ENCODE data around the gene MSI1.

MSI1 gene

DNA sequence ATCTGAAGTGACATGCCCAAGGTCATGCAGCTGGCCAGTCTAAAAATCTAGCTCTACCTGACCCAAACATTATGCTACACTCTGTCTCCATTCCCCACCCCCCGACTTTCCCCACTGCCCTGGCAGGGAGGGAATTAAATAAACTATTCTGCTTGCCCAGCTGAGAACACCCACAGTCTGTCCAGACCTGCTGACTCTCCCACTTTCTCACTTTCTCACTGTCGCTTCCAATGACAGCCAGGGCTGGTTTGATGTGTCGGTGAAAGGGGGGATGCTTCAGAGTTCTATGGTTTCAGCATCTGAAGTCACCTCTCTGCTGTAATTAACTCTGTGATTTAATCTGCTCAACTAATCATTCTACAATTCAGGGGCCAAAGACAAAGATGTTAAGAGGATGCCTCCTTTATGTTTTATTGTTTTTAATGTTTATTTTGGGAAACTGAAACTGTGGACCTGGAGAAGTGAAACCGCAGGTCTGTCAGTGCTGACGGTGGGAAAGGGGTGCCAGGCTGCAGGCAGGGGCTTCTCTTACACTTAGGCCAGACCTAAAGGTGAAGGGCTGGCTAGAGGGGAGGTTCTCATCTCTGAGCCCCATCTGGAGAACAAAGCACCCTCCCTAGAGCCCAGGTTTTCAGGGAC, 8.1 kb upstream of the MSI1 start:
- no peak for DNase-seq (ENCODE audit: low read depth in 3 of 3)

- no peak for DNase-seq (ENCODE audit: low read depth in 3 of 3)
These were observed 7.5 kb upstream of the MSI1 start for GRCh38 chr12:120376416-120376815.

DNA sequence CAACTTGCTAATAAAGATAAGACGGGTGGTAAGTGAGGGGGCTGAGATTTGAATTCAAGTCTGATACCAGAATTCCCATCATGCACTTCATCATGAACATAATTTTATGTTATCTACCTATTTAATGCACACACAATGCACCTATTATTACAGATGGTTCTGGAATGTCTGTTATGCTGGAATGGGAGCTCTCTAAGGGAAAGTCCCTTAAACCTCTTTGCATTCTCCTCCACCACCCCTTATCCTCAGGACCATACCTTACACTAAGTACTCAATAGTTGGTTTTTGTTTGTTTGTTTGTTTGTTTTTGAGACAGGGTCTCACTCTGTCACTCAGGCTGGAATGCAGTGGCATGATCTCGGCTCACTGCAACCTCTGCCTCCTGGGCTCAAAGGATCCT, 7.0 kb upstream of the MSI1 start:
- no peak for DNase-seq (ENCODE audit: low read depth in 3 of 3)

DNA sequence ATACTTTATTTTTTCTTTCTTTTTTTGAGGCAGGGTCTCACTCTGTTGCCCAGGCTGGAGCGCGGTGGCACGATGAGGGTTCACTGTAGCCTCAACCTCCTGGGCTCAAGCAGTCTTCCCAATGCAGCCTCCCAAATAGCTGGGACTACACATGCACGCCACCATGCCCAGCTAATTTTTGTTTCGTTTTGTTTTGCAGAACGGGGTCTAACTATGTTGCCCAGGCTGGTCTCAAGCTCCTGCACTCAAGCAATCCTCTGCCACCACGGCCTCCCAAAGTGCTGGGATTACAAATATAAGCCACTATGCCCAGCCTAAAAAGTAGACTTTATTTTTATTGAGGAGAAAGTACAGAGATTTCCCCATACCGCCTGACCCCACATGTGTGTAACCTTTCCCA, 4.7 kb upstream of the MSI1 start:
- no peak for DNase-seq (ENCODE audit: low read depth in 3 of 3)

DNA sequence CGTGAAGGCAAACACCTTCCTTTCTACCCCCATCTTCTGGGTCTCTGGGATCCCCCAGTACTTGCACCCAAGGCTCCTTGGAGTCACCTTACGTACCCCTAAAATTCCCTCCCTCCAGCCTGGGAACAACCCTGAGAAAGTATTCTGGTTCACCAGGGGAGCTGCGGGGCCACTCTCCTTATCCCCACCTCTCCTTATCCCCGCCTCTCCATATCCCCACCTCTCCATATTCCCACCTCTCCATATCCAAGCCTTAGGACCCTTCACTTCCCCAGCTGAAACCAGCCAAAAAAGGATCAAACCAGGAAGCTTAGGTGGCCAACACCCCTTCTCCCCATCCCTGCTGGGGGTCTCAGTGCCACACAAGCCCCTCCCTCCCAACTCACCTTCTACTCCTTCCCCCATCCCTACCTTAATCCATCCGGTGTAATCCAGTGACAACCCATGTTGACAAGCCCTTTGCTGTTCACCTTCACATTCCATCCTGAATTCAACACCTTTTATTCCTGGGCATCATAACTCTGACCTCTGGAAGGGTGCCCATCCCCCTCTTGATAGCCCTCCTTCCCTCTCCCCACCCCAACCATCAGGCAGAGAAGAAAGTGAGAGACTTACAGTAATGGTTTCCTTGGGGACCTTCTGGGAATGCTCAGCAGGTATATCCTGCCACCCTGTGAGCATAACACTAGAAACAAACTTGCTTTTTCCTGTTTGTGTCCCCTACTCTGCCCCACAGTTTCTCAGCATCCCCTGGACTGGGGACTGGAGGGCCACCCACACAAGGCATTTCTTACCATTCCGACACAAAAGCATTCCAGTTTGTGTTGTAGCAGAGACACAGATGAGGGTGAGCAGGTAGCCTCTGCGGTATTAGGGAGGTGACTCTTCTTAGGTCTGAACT, 1.6 kb upstream of the MSI1 start:
- DNase-seq (ENCODE audit: low read depth in 3 of 3) = no peak

- DNase-seq (ENCODE audit: low read depth in 3 of 3) = no peak
These were observed 809 bp upstream of the MSI1 start for GRCh38 chr12:120369603-120370342.

GRCh38 chr12:120367924-120368788, 808 bp downstream of the MSI1 start:
- DNase-seq (ENCODE audit: low read depth in 3 of 3) = peak in 2 of 3 experiments; percentile 25 to 39

- no peak for DNase-seq (ENCODE audit: low read depth in 3 of 3)
These were observed 1.6 kb downstream of the MSI1 start for GRCh38 chr12:120367233-120367923.

GRCh38 chr12:120366845-120367232, 2.1 kb downstream of the MSI1 start:
- DNase-seq (ENCODE audit: low read depth in 3 of 3) = no peak

DNA sequence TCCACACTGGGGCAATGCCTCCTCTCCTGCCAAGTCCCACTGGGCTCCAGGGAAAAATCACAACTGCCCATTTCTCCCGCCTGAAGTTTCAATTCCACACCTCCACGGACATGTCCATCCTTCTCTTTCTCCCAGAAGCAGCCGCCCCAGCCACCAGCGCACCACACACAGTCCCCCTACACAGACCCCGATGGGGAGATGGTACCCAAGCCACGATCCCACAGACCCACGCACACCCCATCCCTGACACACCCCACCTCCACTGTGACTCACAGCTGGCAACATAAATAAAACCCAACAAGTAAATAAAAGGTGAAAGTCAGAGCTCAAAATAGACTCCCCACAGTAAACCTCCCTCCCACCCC, 2.6 kb downstream of the MSI1 start:
- DNase-seq (ENCODE audit: low read depth in 3 of 3) = no peak

GRCh38 chr12:120365675-120366340, 3.2 kb downstream of the MSI1 start:
- DNase-seq (ENCODE audit: low read depth in 3 of 3) = no peak

GRCh38 chr12:120364487-120364886, 4.5 kb downstream of the MSI1 start:
- DNase-seq (ENCODE audit: low read depth in 3 of 3) = no peak

DNA sequence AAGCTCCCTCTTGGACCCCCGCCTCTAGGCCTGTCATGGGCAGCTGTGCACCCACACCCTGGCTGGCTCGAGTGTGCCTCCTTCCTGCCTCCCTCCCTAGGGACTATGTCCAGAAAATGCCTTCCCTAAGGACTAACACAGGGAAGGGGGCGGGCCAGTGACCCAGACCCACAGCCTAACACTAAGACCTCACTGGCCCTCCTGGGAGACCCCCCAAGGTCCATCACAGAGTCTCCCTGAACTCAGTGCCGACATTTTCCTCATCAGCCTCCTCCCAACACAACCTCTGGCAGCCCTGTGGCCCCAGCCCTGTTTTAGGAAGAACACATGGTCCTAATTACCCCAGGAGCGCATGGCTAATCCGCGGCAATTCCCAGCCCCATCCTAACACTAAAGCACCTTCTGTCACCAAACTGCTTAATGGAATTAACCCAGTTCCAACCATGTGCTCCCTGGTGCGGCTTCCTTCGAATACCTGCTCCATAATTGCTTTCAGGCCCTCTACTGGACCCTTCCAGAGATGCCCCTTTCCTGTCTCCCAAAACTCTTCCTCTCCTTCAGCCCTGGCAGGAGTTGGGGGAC, 5.6 kb downstream of the MSI1 start:
- DNase-seq (ENCODE audit: low read depth in 3 of 3) = no peak

- no peak for DNase-seq (ENCODE audit: low read depth in 3 of 3)
These were observed 6.3 kb downstream of the MSI1 start for GRCh38 chr12:120362516-120363273.

DNA sequence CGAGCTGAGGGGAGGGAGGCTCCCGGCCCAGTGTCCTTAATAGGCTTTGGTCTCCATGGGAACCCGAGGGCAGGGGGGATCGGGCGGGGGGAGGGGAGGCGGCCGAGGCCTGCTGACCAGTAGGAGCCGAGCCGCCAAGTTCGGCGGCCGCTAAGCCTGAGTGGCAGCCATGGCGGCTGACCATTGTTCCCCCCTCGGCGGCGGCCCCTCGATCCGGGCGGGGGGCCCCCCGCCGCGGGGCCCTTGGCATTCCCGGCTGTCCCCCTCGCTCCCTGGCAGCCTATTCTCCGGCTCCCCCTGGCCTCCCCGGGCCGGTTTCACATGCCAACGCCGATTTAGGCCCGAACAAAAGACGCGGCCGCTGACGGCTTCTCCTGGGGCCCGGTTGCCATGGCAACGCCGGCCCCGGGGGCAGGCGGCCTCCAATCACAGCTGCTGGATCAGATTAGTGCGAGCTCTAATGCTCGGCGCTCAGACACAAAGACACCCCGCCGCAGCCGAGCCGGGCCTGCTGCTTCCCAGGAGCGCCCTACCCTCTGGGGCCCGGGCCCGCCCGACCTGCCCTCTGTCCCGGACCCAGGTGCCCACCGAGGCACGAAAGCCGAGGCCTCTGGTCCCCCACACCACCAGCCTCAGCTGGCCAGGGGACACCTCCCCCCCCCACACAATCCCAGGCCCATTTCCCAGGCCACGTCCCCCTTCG, 7.3 kb downstream of the MSI1 start:
- DNase-seq (ENCODE audit: low read depth in 3 of 3) = no peak

- DNase-seq (ENCODE audit: low read depth in 3 of 3) = no peak
These were observed 9.8 kb downstream of the MSI1 start for GRCh38 chr12:120359128-120359527.

GRCh38 chr12:120358412-120359100, 10.4 kb downstream of the MSI1 start:
- DNase-seq (ENCODE audit: low read depth in 3 of 3) = no peak

DNA sequence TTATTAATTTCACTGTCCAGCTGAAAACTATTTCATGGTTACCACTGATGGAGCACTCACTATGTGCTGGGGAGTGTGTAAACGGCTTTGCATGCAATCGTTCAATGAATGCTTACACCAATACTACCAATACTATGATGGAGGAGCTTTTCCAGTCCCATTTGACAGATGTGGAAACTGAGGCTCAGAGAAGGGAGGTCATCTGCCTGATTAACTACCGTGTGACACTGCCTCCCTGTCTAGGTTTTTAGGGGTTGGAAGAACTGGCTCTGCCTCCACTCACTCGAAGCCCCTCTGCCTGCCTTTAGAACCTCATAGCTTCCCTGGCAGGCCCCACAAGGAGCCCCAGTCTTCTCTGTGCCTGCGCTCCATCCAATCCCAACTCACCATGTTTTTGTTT, 11.9 kb downstream of the MSI1 start:
- no peak for DNase-seq (ENCODE audit: low read depth in 3 of 3)
